Heart right ventricle (tissue), 16 donors: ENCODE data around the gene ADAT2. TPM values are rescaled to one million over a fixed set of nuclear protein-coding genes. Genes with fewer than 3 reads are reported as not detected.

Source experiments
- ATAC-seq, 8 donors: fragments of 200-7000 bp; cut with Tn5 transposase; one replicate each; pipeline ENCODE4 v1.9.1; 2020; ENCODE audit warnings: mild to moderate bottlenecking in 8 of 8, moderate library complexity in 8 of 8, moderate number of reproducible peaks in 1 of 8
- DNase-seq, 2 donors: peaks; one replicate each; pipeline ENCODE4 v3.0.0-alpha.2; 2020
- H3K27ac ChIP-seq, 10 donors: fragments of 200-600 bp; sonication (generic) in 2 of 10; one replicate each; pipeline versions ENCODE4 v1.5.0 to v1.8.0; 2020 to 2022; ENCODE audit warnings: mild to moderate bottlenecking in 3 of 10
- H3K27me3 ChIP-seq, 7 donors: fragments of 200-600 bp; one replicate each; pipeline ENCODE4 v1.8.0; 2021 to 2022; ENCODE audit warnings: mild to moderate bottlenecking in 2 of 7
- H3K36me3 ChIP-seq, 9 donors: fragments of 200-600 bp; sonication (generic) in 1 of 9; one replicate each; pipeline versions ENCODE4 v1.5.0 to v1.8.0; 2020 to 2022; ENCODE audit warnings: mild to moderate bottlenecking in 2 of 9
- H3K4me1 ChIP-seq, 9 donors: fragments of 200-600 bp; sonication (generic) in 1 of 9; one replicate each; pipeline versions ENCODE4 v1.5.0 to v1.8.0; 2020 to 2022; ENCODE audit warnings: mild to moderate bottlenecking in 4 of 9
- H3K4me3 ChIP-seq, 10 donors: fragments of 200-600 bp; sonication (generic) in 2 of 10; one replicate each; pipeline versions ENCODE4 v1.5.0 to v1.8.0; 2020 to 2022; ENCODE audit warnings: mild to moderate bottlenecking in 7 of 10, moderate library complexity in 2 of 10
- H3K9me3 ChIP-seq, 11 donors: fragments of 200-600 bp in 10 of 11; sonication (generic) in 2 of 11; one replicate each; pipeline versions ENCODE4 v1.5.0 to v1.8.0; 2013 to 2022; ENCODE audit warnings: mild to moderate bottlenecking in 2 of 11, control low read depth in 1 of 11, moderate library complexity in 1 of 11
- CTCF ChIP-seq, 9 donors: fragments of 200-600 bp; sonication (generic) in 2 of 9; IDR thresholded peaks; one replicate each; pipeline versions ENCODE4 v1.5.0 to v1.8.0; 2021 to 2022; ENCODE audit warnings: antibody characterized with exemption in 9 of 9, mild to moderate bottlenecking in 5 of 9, moderate library complexity in 1 of 9
- WGBS, 2 donors: extraction: QIAGEN DNeasy Blood & Tissue Kit; methylation state at CpG; one replicate each; pipeline ENCODE4 v1.1.7; 2013; ENCODE audit warnings: inconsistent platforms in 1 of 2; 5-methylcytosine and 5-hydroxymethylcytosine counted together
- intact Hi-C, 10 donors: fragments of 100-400 bp; cut with DNase I; formaldehyde crosslinking; loops; one replicate each; pipeline versions ENCODE4 v1.11.1 to v1.14.2; 2022
- polyA plus RNA-seq, 2 donors: library from polyadenylated mRNA; stranded (reverse); fragments of 200-250 nt; gene quantifications; one replicate each; pipeline ENCODE4 v1.2.3, GENCODE V29; 2013
- total RNA-seq, 10 donors: library from RNA; stranded (reverse); fragmentation: NEBNext Ultra II Directional in 3 of 10; extraction: Animal tissue kit (Norgen Biotek cat#: 25700) in 3 of 10; gene quantifications; one replicate each; pipeline versions ENCODE4 v1.2.1 to v1.2.4, GENCODE V29; 2021 to 2023
- donor health status: Arrhythmogenic right ventricular cardiomyopathy.
- donor health status: ischemic (EF 13 %, LVEDD 7.1; RV severe dilation, severe dysfunction).
- donor health status: healthy with polysubstance abuse.
- donor health status: DM: no; HTN: yes; CAD: no.
- donor health status: DM: no; HTN: no; CAD: no.
- donor health status: ischemic (EF 25% LVEDD 6.9; RV normal size, moderate dysfunction).
- donor health status: ischemic (EF 25% LVEDD 5.7; RV mildly dilated, moderate dysfunction).
- donor health status: healthy.
- donor health status: DM: yes; HTN: yes; CAD: no.
- donor health status: Ischemic cardiomyopathy.
- donor health status: ischemic (EF 35%, LVEDD 5.7; RV mildly dilated, moderate dysfunction).
- donor health status: nonischemic (EF 11% LVEDD 7.7; RV severe dilation, severe dysfunction).
- donor health status: DM: yes; HTN: yes; CAD: no.
- donor health status: PGD.
- donor health status: ischemic (EF 29% LVEDD 5.4; RV normal size, mild dysfunction).
- donor health status: nonischemic (EF 23%, LVEDD 6.1; RV moderate dilation, normal function).

Gene ADAT2
- total and polyA plus RNA-seq, 12 donors: 0.98 to 4.3 (median 1.5) TPM

DNA sequence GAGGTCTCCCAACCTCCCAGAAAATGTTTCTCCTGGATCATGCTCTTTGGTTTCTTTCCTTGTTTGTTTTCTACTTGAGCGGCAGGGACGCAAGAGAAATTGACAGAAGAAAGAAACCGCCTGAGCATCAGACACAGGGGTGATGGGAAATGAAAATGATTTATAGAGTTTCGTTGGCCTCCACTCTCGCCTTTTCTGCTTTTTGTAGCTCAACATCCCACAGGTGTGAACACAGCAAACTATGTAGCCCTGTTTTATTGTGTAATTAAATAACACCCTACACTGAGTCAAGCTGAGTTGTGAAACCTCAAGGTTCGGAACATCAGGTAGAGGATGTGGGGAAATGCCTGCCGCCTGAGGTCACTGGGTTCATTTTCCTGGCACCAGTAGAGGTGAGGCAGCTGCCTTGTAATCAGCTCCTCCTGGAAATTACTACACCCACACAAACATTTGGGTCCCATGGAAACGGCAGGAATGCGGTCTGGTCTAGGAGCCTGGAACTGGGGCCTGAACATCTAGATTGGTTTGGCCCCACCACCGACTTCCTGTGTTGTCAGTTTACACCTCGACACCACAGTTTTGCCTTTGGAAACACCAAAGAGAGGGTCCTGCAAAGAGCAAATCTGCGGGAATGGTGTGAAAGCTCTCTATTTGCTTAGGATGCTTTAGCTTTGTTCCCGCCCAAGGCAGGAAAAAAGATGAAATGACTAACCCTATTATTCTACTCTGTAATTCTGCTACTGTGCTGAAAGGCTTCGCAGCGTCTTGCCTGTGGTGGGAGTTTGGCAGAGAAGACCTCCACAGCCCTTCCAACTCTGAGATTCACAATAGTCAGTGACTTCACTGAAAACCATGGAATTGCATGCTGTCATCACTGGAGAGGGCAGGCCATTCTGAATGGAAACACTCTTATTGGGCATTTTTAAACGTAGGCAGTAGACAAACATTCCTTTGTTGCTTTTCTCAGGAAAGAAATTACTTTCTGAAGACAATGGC lies 53.0 kb downstream of the ADAT2 start:
- intact Hi-C loops: no loop called here
- TF ChIP-seq CTCF (IDR thresholded peaks at IDR 0.05): no peak
- DNase-seq (peak in 1 of 2 donors; percentile 44), ATAC-seq (peak; percentile 34 to 87 (median 72))
- Histone ChIP-seq H3K27ac (peak overlapping the region in 2 of 10 donors; percentile 5 to 16), H3K36me3 (no peaks in the 10 kb centered on the region), H3K27me3 (peaks cover 0 to 5% (median 0%) of the 10 kb centered on the region in 7 donors), H3K4me1 (peaks cover 0 to 32% (median 14%) of the 10 kb centered on the region in 9 donors), H3K9me3 (no peaks in the 10 kb centered on the region), H3K4me3 (no peak overlapping the region)
- 67% methylated on average over 16 of the region's 16 CpGs for WGBS, 2 donors

DNA sequence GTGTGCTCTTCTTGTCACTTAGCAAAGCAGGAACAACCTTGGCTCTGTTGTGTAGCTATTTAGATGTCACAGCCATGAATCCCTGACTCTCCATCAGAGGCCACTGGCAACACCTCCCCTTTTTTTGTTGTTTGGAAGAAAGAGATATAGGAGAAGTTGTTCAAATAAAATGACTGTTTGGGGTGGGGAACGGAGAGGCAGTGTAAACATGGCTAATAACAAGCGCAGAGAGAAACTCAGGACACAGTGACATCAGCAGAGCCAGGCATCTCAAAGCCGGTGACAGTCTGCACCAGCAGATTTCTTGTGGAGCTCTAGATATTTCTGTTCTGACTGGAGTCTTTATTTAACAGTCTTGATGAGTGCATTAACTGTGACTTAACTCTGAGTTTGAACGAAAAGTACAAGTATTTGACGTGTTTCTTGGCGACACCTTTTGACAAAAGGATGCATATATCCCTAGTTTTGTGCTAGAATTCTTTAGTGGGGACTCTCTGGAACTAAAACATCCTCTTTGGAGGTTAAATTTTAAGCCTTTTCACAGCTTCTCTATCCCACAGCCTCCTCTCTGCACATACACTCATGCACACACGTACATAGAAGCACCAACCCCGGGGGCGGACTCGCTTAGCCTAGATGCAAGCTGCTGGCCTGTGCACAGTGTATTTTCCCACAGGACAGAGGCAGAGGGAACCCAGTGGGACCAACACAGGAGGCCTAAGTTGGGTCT lies 53.8 kb downstream of the ADAT2 start:
- Histone ChIP-seq H3K4me1 (peaks cover 0 to 32% (median 14%) of the 10 kb centered on the region in 9 donors), H3K36me3 (no peaks in the 10 kb centered on the region), H3K27ac (peak overlapping the region in 1 of 10 donors; percentile 16), H3K4me3 (no peak overlapping the region), H3K27me3 (peaks cover 0 to 5% (median 0%) of the 10 kb centered on the region in 7 donors), H3K9me3 (no peaks in the 10 kb centered on the region)
- ATAC-seq: peak in 1 of 8 donors; percentile 24
- DNase-seq: no peak
- intact Hi-C loops: no loop called here
- TF ChIP-seq CTCF (IDR thresholded peaks at IDR 0.05): no peak
- 73 to 83% methylated on average over 10 of the region's 10 CpGs for WGBS, 2 donors

DNA sequence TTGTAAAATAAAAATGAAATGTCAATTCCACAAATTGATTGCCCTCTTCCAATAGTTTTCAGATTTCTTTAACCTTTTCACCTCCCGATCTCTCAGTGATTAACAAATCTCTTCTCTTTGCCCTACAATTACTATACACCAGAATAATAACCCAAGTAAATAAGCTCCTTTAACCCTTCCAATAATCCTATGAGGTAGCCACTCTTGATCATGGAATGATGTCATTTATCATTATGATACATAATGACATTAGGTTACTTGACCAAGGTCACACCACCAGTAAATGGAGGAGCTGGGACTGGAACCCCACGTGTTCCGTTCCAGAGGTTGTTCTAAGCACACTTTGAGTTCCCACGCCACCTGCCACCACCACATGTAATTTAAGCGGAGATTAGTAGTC lies 54.8 kb downstream of the ADAT2 start:
- TF ChIP-seq CTCF (IDR thresholded peaks at IDR 0.05): no peak
- DNase-seq (no peak), ATAC-seq (no peak)
- Histone ChIP-seq H3K9me3 (no peaks in the 10 kb centered on the region), H3K27ac (no peak overlapping the region), H3K36me3 (no peaks in the 10 kb centered on the region), H3K4me3 (no peak overlapping the region), H3K27me3 (peaks cover 0 to 5% (median 0%) of the 10 kb centered on the region in 7 donors), H3K4me1 (peaks cover 0 to 24% (median 5%) of the 10 kb centered on the region in 9 donors)
- WGBS, 2 donors: 96 to 97% methylated on average over 5 of the region's 5 CpGs
- intact Hi-C loops: no loop called here

DNA sequence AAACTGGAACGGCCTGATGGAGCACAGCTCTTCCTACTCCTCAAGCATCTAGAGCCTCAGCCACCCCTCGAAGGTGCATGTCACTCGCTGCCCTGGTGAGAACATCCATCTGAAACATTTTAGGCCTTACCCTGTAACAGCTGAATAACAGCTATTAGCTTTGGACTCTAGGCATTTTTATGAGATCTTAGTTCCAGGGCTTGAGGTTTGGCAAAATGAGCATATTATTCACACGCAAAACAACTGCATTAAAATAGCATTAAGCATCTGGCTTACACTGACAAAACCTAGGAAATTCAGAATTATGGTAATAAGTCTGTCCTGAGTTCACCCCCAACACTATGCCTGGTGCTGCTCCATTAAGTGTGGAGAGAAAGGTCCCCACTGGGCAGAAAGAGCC lies 56.1 kb downstream of the ADAT2 start:
- H3K27me3 ChIP-seq: peaks cover 0 to 5% (median 0%) of the 10 kb centered on the region in 7 donors
- no peaks in the 10 kb centered on the region for H3K9me3 ChIP-seq
- no peak overlapping the region for H3K4me3 ChIP-seq
- intact Hi-C loops: no loop called here
- no peak for TF ChIP-seq CTCF (IDR thresholded peaks at IDR 0.05)
- H3K27ac ChIP-seq: no peak overlapping the region
- DNase-seq: no peak
- no peaks in the 10 kb centered on the region for H3K36me3 ChIP-seq
- 92 to 97% methylated on average over 4 of the region's 4 CpGs for WGBS, 2 donors
- H3K4me1 ChIP-seq: peaks cover 0 to 16% (median 0%) of the 10 kb centered on the region in 9 donors
- ATAC-seq: no peak
